HUES48 (cell line): ENCODE data around the gene REEP3.

Experiments
- H3K27ac ChIP-seq: one replicate; pipeline ENCODE4 v1.7.0; 2013; ENCODE audit warnings: low read depth, low read length, inconsistent platforms
- H3K27me3 ChIP-seq: 2 replicates; pipeline ENCODE4 v1.6.1; 2013; ENCODE audit warnings: mild to moderate bottlenecking, low read length; ENCODE audit not compliant: control insufficient read depth, insufficient read depth
- H3K36me3 ChIP-seq: 2 replicates; pipeline ENCODE4 v1.6.1; 2013; ENCODE audit warnings: low read length; ENCODE audit not compliant: control insufficient read depth, insufficient read depth
- H3K4me1 ChIP-seq: 2 replicates; pipeline ENCODE4 v1.6.1; 2013; ENCODE audit warnings: mild to moderate bottlenecking, low read length; ENCODE audit not compliant: control insufficient read depth, insufficient read depth
- H3K4me3 ChIP-seq: 2 replicates; pipeline ENCODE4 v1.5.1; 2013; ENCODE audit warnings: mild to moderate bottlenecking, low read depth, low read length
- H3K9ac ChIP-seq: 2 replicates; pipeline ENCODE4 v1.6.1; 2013; ENCODE audit warnings: mild to moderate bottlenecking, low read depth, low read length, moderate library complexity
- H3K9me3 ChIP-seq: 2 replicates; pipeline ENCODE4 v1.6.1; 2013; ENCODE audit warnings: low read length; ENCODE audit not compliant: control insufficient read depth, insufficient read depth

REEP3 gene

GRCh38 chr10:63665670-63666134 is 144.5 kb downstream of the REEP3 start:
- H3K9me3 ChIP-seq = no peaks in the 10 kb centered on the region
- H3K36me3 ChIP-seq = no peaks in the 10 kb centered on the region
- H3K9ac ChIP-seq = no peak overlapping the region
- no peak overlapping the region for H3K4me3 ChIP-seq
- H3K27me3 ChIP-seq = no peaks in the 10 kb centered on the region
- H3K27ac ChIP-seq = no peak overlapping the region
- H3K4me1 ChIP-seq = peaks cover 18% of the 10 kb centered on the region

- H3K27me3 ChIP-seq = no peaks in the 10 kb centered on the region
- no peak overlapping the region for H3K27ac ChIP-seq
Observed at GRCh38 chr10:63666836-63667383, 145.7 kb downstream of the REEP3 start.

GRCh38 chr10:63667596-63668480 is 146.6 kb downstream of the REEP3 start:
- H3K27me3 ChIP-seq = no peaks in the 10 kb centered on the region
- no peak overlapping the region for H3K27ac ChIP-seq
- H3K36me3 ChIP-seq = no peaks in the 10 kb centered on the region

More at GRCh38 chr10:63666836-63667383, 145.7 kb downstream of the REEP3 start:
- Histone ChIP-seq H3K9ac (no peak overlapping the region), H3K4me3 (no peak overlapping the region), H3K9me3 (no peaks in the 10 kb centered on the region), H3K4me1 (peaks cover 30% of the 10 kb centered on the region), H3K36me3 (no peaks in the 10 kb centered on the region)

GRCh38 chr10:63670291-63670898 is 149.2 kb downstream of the REEP3 start:
- Histone ChIP-seq H3K27me3 (no peaks in the 10 kb centered on the region), H3K9me3 (no peaks in the 10 kb centered on the region), H3K27ac (peak overlapping the region; percentile 84), H3K4me3 (peak overlapping the region; percentile 14; the same call in 1 of the 2 replicates), H3K4me1 (peaks cover 39% of the 10 kb centered on the region), H3K36me3 (no peaks in the 10 kb centered on the region), H3K9ac (peak overlapping the region; percentile 42)

More at GRCh38 chr10:63667596-63668480, 146.6 kb downstream of the REEP3 start:
- H3K4me1 ChIP-seq = peaks cover 38% of the 10 kb centered on the region
- H3K9me3 ChIP-seq = no peaks in the 10 kb centered on the region
- no peak overlapping the region for H3K4me3 ChIP-seq
- no peak overlapping the region for H3K9ac ChIP-seq

GRCh38 chr10:63671317-63671937 is 150.2 kb downstream of the REEP3 start:
- H3K9me3 ChIP-seq = no peaks in the 10 kb centered on the region
- H3K27me3 ChIP-seq = no peaks in the 10 kb centered on the region
- peak overlapping the region; percentile 84 for H3K27ac ChIP-seq
- H3K4me1 ChIP-seq = peaks cover 34% of the 10 kb centered on the region
- no peak overlapping the region for H3K9ac ChIP-seq
- H3K36me3 ChIP-seq = no peaks in the 10 kb centered on the region
- peak overlapping the region; percentile 14; the same call in 1 of the 2 replicates for H3K4me3 ChIP-seq

- Histone ChIP-seq H3K4me3 (no peak overlapping the region), H3K27ac (peak overlapping the region; percentile 84), H3K36me3 (no peaks in the 10 kb centered on the region), H3K4me1 (peaks cover 34% of the 10 kb centered on the region), H3K9ac (no peak overlapping the region), H3K27me3 (no peaks in the 10 kb centered on the region), H3K9me3 (no peaks in the 10 kb centered on the region)
Observed at GRCh38 chr10:63672491-63672890, 151.3 kb downstream of the REEP3 start.

- Histone ChIP-seq H3K27ac (no peak overlapping the region), H3K4me1 (peaks cover 34% of the 10 kb centered on the region), H3K9me3 (no peaks in the 10 kb centered on the region), H3K36me3 (no peaks in the 10 kb centered on the region), H3K4me3 (no peak overlapping the region), H3K27me3 (no peaks in the 10 kb centered on the region), H3K9ac (no peak overlapping the region)
Observed at GRCh38 chr10:63673246-63673645, 152.0 kb downstream of the REEP3 start.

- H3K36me3 ChIP-seq = no peaks in the 10 kb centered on the region
- H3K9ac ChIP-seq = no peak overlapping the region
- no peak overlapping the region for H3K4me3 ChIP-seq
- no peak overlapping the region for H3K27ac ChIP-seq
- no peaks in the 10 kb centered on the region for H3K9me3 ChIP-seq
- H3K4me1 ChIP-seq = peaks cover 34% of the 10 kb centered on the region
- no peaks in the 10 kb centered on the region for H3K27me3 ChIP-seq
Observed at GRCh38 chr10:63673846-63674245, 152.6 kb downstream of the REEP3 start.
